ENCODE measurements around the gene YY1AP1. TPM values are rescaled to one million over a fixed set of nuclear protein-coding genes. Genes with fewer than 3 reads are reported as not detected.
"Not testable (repeated sequence)": the region's sequence is repeated elsewhere in the genome, so short reads cannot be mapped to it uniquely, and the experiment has no call there.

YY1AP1 gene
- polyA plus RNA-seq, 2 of the 4 experiments (the other 2 are of a cell fraction) = 34.2 to 91.5 TPM

GRCh38 chr1:155694167-155694566 lies 5.6 kb upstream of the YY1AP1 start:
- WGBS (ENCODE audit: missing lambda C conversion rate) = 90% methylated on average over 7 of the region's 7 CpGs
- Histone ChIP-seq H3K4me2 (no peak overlapping the region), H3K4me1 (peaks cover 24% of the 10 kb centered on the region; the same call in 2 of the 3 replicates), H3K9me3 (no peaks in the 10 kb centered on the region), H3K27ac (no peak overlapping the region), H3K4me3 (no peak overlapping the region)
- no peak for DNase-seq (ENCODE audit: low read depth in 1 of 2, low spot score in 1 of 2)
- ChIA-PET POLR2A (no interaction called here), CTCF (interaction anchor here (1.0 kb wide), 1 partner anchor 444 kb away, joined by 3 read pairs; no protein-coding TSS in a partner anchor)
- FAIRE-seq = no peak
- no peak for ATAC-seq
- TF ChIP-seq BHLHE40 (IDR thresholded peaks at IDR 0.05; ENCODE audit: low read depth, low read length) = no peak
- no peak for TF ChIP-seq CEBPB (IDR thresholded peaks at IDR 0.05)
- TF ChIP-seq TFCP2L1 (CRISPR knock-in tag; IDR thresholded peaks at IDR 0.05) = no peak
- TF ChIP-seq, protein P1, sequence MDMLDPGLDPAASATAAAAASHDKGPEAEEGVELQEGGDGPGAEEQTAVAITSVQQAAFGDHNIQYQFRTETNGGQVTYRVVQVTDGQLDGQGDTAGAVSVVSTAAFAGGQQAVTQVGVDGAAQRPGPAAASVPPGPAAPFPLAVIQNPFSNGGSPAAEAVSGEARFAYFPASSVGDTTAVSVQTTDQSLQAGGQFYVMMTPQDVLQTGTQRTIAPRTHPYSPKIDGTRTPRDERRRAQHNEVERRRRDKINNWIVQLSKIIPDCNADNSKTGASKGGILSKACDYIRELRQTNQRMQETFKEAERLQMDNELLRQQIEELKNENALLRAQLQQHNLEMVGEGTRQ (IDR thresholded peaks at IDR 0.05) = no peak

DNA sequence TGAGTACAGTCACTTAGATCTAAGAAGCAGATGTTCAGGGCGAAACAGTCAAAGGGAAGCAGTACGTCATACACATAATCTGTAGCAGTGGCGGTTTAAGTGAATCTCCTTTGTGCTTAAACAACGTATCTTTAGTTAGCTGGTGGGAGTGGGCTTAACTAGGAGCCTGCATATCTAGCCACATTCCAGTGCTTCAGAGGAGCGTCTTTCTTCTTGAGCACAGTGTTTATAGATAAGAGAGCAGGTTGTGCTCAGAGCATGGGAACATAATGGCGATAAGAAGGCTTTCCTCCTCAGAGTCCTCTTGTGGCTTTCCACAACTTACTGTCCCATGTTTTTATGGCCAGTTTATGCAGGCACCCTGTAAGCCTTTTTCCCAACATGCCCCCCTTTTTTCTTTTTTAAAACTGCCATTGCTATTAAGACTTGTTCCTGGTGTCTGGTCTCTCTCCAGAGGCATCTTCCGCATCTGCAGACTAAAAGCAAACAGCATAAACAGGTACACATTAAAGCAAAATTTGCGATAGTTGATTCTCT lies 3.5 kb upstream of the YY1AP1 start:
- WGBS (ENCODE audit: missing lambda C conversion rate) = 95% methylated on average over 8 of the region's 8 CpGs
- no peak for TF ChIP-seq JUN (IDR thresholded peaks at IDR 0.05)
- TF ChIP-seq MAFK (IDR thresholded peaks at IDR 0.05; ENCODE audit: partially characterized antibody) = no peak
- no peak for TF ChIP-seq NPAS2 (CRISPR knock-in tag; IDR thresholded peaks at IDR 0.05; ENCODE audit: borderline replicate concordance)
- TF ChIP-seq FOSL2 (IDR thresholded peaks at IDR 0.05) = no peak
- no peak for TF ChIP-seq FOSL2 (CRISPR knock-in tag; IDR thresholded peaks at IDR 0.05)
- TF ChIP-seq FOSB (CRISPR knock-in tag; IDR thresholded peaks at IDR 0.05) = no peak
- TF ChIP-seq HES2 (IDR thresholded peaks at IDR 0.05) = no peak
- TF ChIP-seq GATA3 (IDR thresholded peaks at IDR 0.05; ENCODE audit: borderline replicate concordance) = no peak
- no peak for TF ChIP-seq NFE2L2 (conservative IDR thresholded peaks at IDR 0.05; ENCODE audit: low read length)
- ChIA-PET CTCF (interaction anchor here (0.6 to 1.4 kb wide), 2 partner anchors 310 to 441 kb away, joined by 3 to 4 read pairs; no protein-coding TSS in a partner anchor), POLR2A (no interaction called here)
- ATAC-seq = no peak
- H3K27ac ChIP-seq = no peak overlapping the region
- FAIRE-seq = no peak
- no peak for DNase-seq (ENCODE audit: low read depth in 1 of 2, low spot score in 1 of 2)
- H3K4me2 ChIP-seq = no peak overlapping the region
- H3K9me3 ChIP-seq = no peaks in the 10 kb centered on the region
- peaks cover 16% of the 10 kb centered on the region; the same call in 2 of the 3 replicates for H3K4me1 ChIP-seq
- H3K4me3 ChIP-seq = no peak overlapping the region

GRCh38 chr1:155689081-155689607 lies 570 bp upstream of the YY1AP1 start, which contains the start of gene DAP3:
Gene DAP3, plus strand, starts transcription at chr1:155689091. Its CDS starts 20,689 bp downstream, at chr1:155709780.
- DNase-seq (ENCODE audit: low read depth in 1 of 2, low spot score in 1 of 2) (peak in 1 of 2 experiments; percentile 79), ATAC-seq (peak in 1 of 2 experiments; percentile 16; a peak in 2 of 6 replicates)
- peak within 1 kb of the TSS; percentile 74 for H3K4me3 ChIP-seq
- WGBS (ENCODE audit: missing lambda C conversion rate) = under 1% methylated on average over 28 of the region's 28 CpGs
- POLR2A ChIA-PET, H3K9me3 ChIP-seq, CTCF ChIA-PET, FAIRE-seq: not testable (repeated sequence)
- peaks cover 20% of the 10 kb centered on the region; the same call in 2 of the 3 replicates for H3K4me1 ChIP-seq
- peak within 1 kb of the TSS; percentile 93 to 100 for H3K27ac ChIP-seq
- H3K4me2 ChIP-seq = peak within 1 kb of the TSS; percentile 82
- TF ChIP-seq POLR2A (IDR thresholded peaks at IDR 0.05; ENCODE audit: low read length) = peak; percentile 71
- peak in 1 of 2 experiments; percentile 29; a peak in 2 of 5 replicates for TF ChIP-seq JUN (IDR thresholded peaks at IDR 0.05)
- peak; percentile 56; the same call in 1 of the 2 replicates for TF ChIP-seq PHF8 (IDR thresholded peaks at IDR 0.05; ENCODE audit: borderline replicate concordance, low read depth)

DNA sequence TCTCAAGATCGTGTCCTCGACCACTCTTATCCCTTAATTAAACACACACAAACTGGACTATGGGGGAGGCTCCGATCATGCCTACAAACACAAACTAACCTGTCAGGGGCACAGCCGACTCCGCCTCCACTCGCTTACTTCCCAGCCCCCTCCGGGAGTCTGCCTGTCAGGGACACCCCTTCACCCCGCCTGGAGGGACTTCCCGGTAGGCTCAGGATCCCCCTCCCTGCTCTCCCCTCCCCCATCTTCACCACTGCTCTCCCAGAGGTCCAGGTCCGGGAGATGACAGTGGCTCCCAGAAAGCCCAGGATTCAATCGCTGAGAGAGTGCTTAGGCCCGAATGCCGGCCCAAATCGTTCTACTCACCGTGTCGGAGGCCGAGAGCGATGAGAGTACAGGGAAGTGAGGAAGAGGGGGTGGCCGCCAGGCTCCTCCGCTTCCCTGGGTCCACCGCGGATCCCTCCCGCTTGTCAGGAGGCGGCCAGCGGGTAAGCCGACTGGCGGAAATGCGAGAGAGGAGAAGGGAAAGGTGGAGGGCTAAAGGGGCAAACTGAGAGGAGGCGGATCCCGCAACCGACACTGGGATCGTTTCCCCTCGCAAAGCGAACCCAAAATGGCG lies 760 bp downstream of the YY1AP1 start:
- Histone ChIP-seq H3K4me3 (peak overlapping the region; percentile 74), H3K27ac (peak overlapping the region; percentile 93 to 100), H3K4me2 (peak overlapping the region; percentile 58), H3K4me1 (peaks cover 20% of the 10 kb centered on the region; the same call in 2 of the 3 replicates)
- H3K9me3 ChIP-seq; FAIRE-seq; CTCF ChIA-PET; POLR2A ChIA-PET; DNase-seq (ENCODE audit: low read depth in 1 of 2, low spot score in 1 of 2): not testable (repeated sequence)
- peak; percentile 31 to 52 for ATAC-seq
- WGBS (ENCODE audit: missing lambda C conversion rate) = under 1% methylated on average over 27 of the region's 35 CpGs

Data from A549 (cell line).